Lower leg skin (tissue), 4 donors: ENCODE results near the gene PLCD3. TPM values are rescaled to one million over a fixed set of nuclear protein-coding genes. Genes with fewer than 3 reads are reported as not detected.

Experiments used
- DNase-seq, 2 donors: peaks; one replicate each; pipeline ENCODE4 v3.0.0-alpha.2; 2019; ENCODE audit warnings: low spot score in 2 of 2
- H3K4me3 ChIP-seq: fragments of 200-600 bp; sonication (generic); 2 replicates; pipeline ENCODE4 v1.5.1; 2017; ENCODE audit warnings: mild to moderate bottlenecking, low read depth; ENCODE audit not compliant: poor library complexity, severe bottlenecking
- POLR2A ChIP-seq, 2 donors: fragments of 450-650 bp; IDR thresholded peaks; one replicate each; pipeline ENCODE4 v1.6.1; 2016 to 2017; ENCODE audit warnings: antibody characterized with exemption in 2 of 2, mild to moderate bottlenecking in 1 of 2, moderate library complexity in 1 of 2
- WGBS, 2 donors: methylation state at CpG; one replicate each; pipeline ENCODE4 v1.1.5; 2018; 5-methylcytosine and 5-hydroxymethylcytosine counted together
- intact Hi-C: fragments of 100-400 bp; cut with DNase I; formaldehyde crosslinking; loops from one replicate; pipeline ENCODE4 v1.15.0; 2023; ENCODE audit warnings: low total_unique reads
- total RNA-seq, 4 donors: library from RNA; depleted of rRNA; stranded (reverse); fragments of >200 nt; gene quantifications; one replicate each; pipeline ENCODE4 v1.1.0, GENCODE V29; 2016
- TF ChIP-seq, protein P1 (sequence below), 3 donors: fragments of 450-650 bp; IDR thresholded peaks; one replicate each; pipeline ENCODE4 v1.5.1; 2016; ENCODE audit warnings: antibody characterized with exemption in 3 of 3, mild to moderate bottlenecking in 3 of 3, moderate library complexity in 2 of 3

The PLCD3 gene
- total RNA-seq, 4 donors from 2014 or later, result 65.7 to 180 (median 105) TPM

DNA sequence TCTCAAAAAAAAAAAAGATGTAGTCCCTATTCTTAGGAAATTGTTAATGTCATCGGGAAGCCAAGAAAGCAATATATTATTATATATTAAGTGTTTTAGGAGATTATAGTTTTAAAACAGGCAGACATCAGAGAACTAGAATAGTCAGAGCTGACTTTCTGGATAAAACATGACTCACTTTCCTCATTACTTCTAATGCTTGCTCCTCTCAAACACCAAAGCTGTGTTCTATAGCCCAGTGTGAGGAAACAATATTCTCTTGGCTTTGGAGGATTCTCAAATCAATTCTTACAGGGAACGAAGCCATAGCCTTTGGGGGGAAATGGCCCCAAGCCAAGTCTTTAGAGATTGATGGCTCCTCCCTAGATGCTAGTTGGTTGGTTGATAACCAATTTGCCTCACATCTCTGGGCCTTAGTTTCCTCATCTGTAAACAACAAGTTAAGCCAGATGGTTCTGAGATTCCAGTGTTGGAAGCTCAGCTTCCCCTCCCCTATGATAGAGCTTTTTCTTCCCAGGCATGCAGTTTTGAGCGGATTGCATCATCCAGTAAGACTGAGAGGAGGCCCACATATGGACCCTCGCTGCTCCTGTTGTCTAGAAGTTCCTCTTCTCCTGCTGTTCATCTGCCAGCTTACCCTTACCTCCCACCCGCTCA, 58.8 kb downstream of the PLCD3 start:
- TF ChIP-seq, protein P1, sequence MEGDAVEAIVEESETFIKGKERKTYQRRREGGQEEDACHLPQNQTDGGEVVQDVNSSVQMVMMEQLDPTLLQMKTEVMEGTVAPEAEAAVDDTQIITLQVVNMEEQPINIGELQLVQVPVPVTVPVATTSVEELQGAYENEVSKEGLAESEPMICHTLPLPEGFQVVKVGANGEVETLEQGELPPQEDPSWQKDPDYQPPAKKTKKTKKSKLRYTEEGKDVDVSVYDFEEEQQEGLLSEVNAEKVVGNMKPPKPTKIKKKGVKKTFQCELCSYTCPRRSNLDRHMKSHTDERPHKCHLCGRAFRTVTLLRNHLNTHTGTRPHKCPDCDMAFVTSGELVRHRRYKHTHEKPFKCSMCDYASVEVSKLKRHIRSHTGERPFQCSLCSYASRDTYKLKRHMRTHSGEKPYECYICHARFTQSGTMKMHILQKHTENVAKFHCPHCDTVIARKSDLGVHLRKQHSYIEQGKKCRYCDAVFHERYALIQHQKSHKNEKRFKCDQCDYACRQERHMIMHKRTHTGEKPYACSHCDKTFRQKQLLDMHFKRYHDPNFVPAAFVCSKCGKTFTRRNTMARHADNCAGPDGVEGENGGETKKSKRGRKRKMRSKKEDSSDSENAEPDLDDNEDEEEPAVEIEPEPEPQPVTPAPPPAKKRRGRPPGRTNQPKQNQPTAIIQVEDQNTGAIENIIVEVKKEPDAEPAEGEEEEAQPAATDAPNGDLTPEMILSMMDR (IDR thresholded peaks at IDR 0.05), result no peak
- no peak for TF ChIP-seq POLR2A (IDR thresholded peaks at IDR 0.05)
- intact Hi-C loops, result no loop called here
- peak in 1 of 2 donors; percentile 30 for DNase-seq
- whole genome bisulfite sequencing, 2 donors, result 66 to 72% methylated on average over 5 of the region's 5 CpGs
- H3K4me3 ChIP-seq, result no peak overlapping the region

- intact Hi-C loops, result no loop called here
- H3K4me3 ChIP-seq, result no peak overlapping the region
- TF ChIP-seq, protein P1 (IDR thresholded peaks at IDR 0.05), result no peak
- no peak for TF ChIP-seq POLR2A (IDR thresholded peaks at IDR 0.05)
- DNase-seq, result no peak
- 87 to 88% methylated on average over 2 of the region's 2 CpGs for whole genome bisulfite sequencing, 2 donors
Measured at GRCh38 chr17:45070809-45071208, 61.5 kb downstream of the PLCD3 start.

- intact Hi-C loops, result no loop called here
- 93 to 95% methylated on average over 8 of the region's 8 CpGs for WGBS, 2 donors
- TF ChIP-seq, protein P1 (IDR thresholded peaks at IDR 0.05), result no peak
- TF ChIP-seq POLR2A (IDR thresholded peaks at IDR 0.05), result no peak
Measured at GRCh38 chr17:45070001-45070400, 62.3 kb downstream of the PLCD3 start.

GRCh38 chr17:45067637-45068036, 64.7 kb downstream of the PLCD3 start:
- DNase-seq, result no peak
- intact Hi-C loops, result no loop called here
- H3K4me3 ChIP-seq, result no peak overlapping the region
- 61 to 85% methylated on average over 2 of the region's 2 CpGs for WGBS, 2 donors
- TF ChIP-seq, protein P1 (IDR thresholded peaks at IDR 0.05), result no peak
- no peak for TF ChIP-seq POLR2A (IDR thresholded peaks at IDR 0.05)

More at GRCh38 chr17:45070001-45070400, 62.3 kb downstream of the PLCD3 start:
- H3K4me3 ChIP-seq, result no peak overlapping the region
- DNase-seq, result no peak

GRCh38 chr17:45063198-45063597, 69.1 kb downstream of the PLCD3 start:
- WGBS, 2 donors, result 37 to 82% methylated on average over 1 of the region's 1 CpG
- no peak for TF ChIP-seq POLR2A (IDR thresholded peaks at IDR 0.05)
- TF ChIP-seq, protein P1 (IDR thresholded peaks at IDR 0.05), result no peak
- DNase-seq, result no peak
- H3K4me3 ChIP-seq, result no peak overlapping the region
- intact Hi-C loops, result no loop called here
